ENCODE results near the gene GRM4.

The GRM4 gene

GRCh38 chr6:34085453-34086170, 60.3 kb downstream of the GRM4 start:
- no peak overlapping the region for H3K27ac ChIP-seq (ENCODE audit: insufficient read depth, low read depth, low read length, poor library complexity, severe bottlenecking)
- no peaks in the 10 kb centered on the region for H3K36me3 ChIP-seq (ENCODE audit: control insufficient read depth, insufficient read depth, low read length)
- no peak overlapping the region for H3K4me3 ChIP-seq (ENCODE audit: insufficient read depth, low read depth, low read length)
- peaks cover 22% of the 10 kb centered on the region for H3K4me1 ChIP-seq (ENCODE audit: control insufficient read depth, insufficient read depth, low read length)
- H3K27me3 ChIP-seq (ENCODE audit: control insufficient read depth, insufficient read depth, low read length, poor library complexity, severe bottlenecking): no peaks in the 10 kb centered on the region
- 93 to 95% methylated on average over 14 of the region's 14 CpGs for WGBS, 2 experiments
- H3K9me3 ChIP-seq (ENCODE audit: control insufficient read depth, low read length): no peaks in the 10 kb centered on the region

- H3K4me1 ChIP-seq (ENCODE audit: control insufficient read depth, insufficient read depth, low read length): peaks cover 22% of the 10 kb centered on the region
- WGBS, 2 experiments: 85% methylated on average over 13 of the region's 13 CpGs
- no peaks in the 10 kb centered on the region for H3K9me3 ChIP-seq (ENCODE audit: control insufficient read depth, low read length)
- no peaks in the 10 kb centered on the region for H3K36me3 ChIP-seq (ENCODE audit: control insufficient read depth, insufficient read depth, low read length)
- no peak overlapping the region for H3K27ac ChIP-seq (ENCODE audit: insufficient read depth, low read depth, low read length, poor library complexity, severe bottlenecking)
- no peaks in the 10 kb centered on the region for H3K27me3 ChIP-seq (ENCODE audit: control insufficient read depth, insufficient read depth, low read length, poor library complexity, severe bottlenecking)
- H3K4me3 ChIP-seq (ENCODE audit: insufficient read depth, low read depth, low read length): no peak overlapping the region
These were observed 61.1 kb downstream of the GRM4 start for GRCh38 chr6:34084591-34085290.

GRCh38 chr6:34082864-34083626, 62.8 kb downstream of the GRM4 start:
- Histone ChIP-seq H3K4me1 (ENCODE audit: control insufficient read depth, insufficient read depth, low read length) (peaks cover 25% of the 10 kb centered on the region), H3K27ac (ENCODE audit: insufficient read depth, low read depth, low read length, poor library complexity, severe bottlenecking) (no peak overlapping the region), H3K36me3 (ENCODE audit: control insufficient read depth, insufficient read depth, low read length) (no peaks in the 10 kb centered on the region), H3K27me3 (ENCODE audit: control insufficient read depth, insufficient read depth, low read length, poor library complexity, severe bottlenecking) (no peaks in the 10 kb centered on the region), H3K4me3 (ENCODE audit: insufficient read depth, low read depth, low read length) (no peak overlapping the region), H3K9me3 (ENCODE audit: control insufficient read depth, low read length) (no peaks in the 10 kb centered on the region)
- 71 to 75% methylated on average over 25 of the region's 25 CpGs for WGBS, 2 experiments

DNA sequence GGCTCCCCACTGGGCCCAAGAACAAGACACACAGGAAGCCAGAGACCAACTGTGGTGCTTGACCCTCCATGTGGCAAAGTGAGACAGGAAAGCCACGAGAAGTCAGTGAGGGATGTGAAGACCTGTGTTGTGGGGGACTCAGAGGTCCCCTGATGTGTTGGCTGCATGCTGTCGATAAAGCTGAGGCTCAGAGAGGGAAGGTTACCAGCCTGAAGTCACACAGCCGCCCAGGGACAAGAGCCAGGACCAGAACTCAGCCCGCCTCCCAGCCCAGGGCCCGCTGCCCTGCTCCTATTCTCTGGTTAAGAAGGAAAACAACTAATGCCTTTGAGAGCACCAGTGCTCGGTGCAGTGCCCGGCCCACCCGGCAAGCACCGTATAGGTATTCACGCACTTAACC, 63.5 kb downstream of the GRM4 start:
- Histone ChIP-seq H3K9me3 (ENCODE audit: control insufficient read depth, low read length) (no peaks in the 10 kb centered on the region), H3K27me3 (ENCODE audit: control insufficient read depth, insufficient read depth, low read length, poor library complexity, severe bottlenecking) (no peaks in the 10 kb centered on the region), H3K27ac (ENCODE audit: insufficient read depth, low read depth, low read length, poor library complexity, severe bottlenecking) (no peak overlapping the region), H3K4me3 (ENCODE audit: insufficient read depth, low read depth, low read length) (no peak overlapping the region), H3K36me3 (ENCODE audit: control insufficient read depth, insufficient read depth, low read length) (no peaks in the 10 kb centered on the region), H3K4me1 (ENCODE audit: control insufficient read depth, insufficient read depth, low read length) (peaks cover 25% of the 10 kb centered on the region)
- WGBS, 2 experiments: 90 to 92% methylated on average over 10 of the region's 10 CpGs

DNA sequence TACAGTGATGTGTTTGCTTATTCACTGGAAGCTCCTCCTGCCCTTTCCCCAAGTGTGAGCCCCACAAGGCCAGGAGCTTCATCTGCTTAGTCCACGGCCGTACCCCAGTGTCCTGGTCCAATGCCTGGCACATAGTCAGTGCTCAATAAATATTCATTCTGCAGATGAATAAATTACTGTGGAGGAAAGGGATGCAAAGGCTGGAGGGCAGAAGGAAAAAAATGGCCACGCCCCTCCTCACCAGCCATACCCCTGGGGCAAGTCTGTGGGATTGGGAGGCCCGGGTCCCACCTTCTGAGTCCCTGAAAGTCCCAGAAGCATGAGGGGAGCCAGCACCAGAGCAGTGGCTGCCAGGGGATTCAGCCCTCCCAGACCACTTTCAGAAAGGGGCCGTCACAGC, 65.5 kb downstream of the GRM4 start:
- peaks cover 33% of the 10 kb centered on the region for H3K4me1 ChIP-seq (ENCODE audit: control insufficient read depth, insufficient read depth, low read length)
- 79 to 81% methylated on average over 4 of the region's 5 CpGs for WGBS, 2 experiments
- no peak overlapping the region for H3K4me3 ChIP-seq (ENCODE audit: insufficient read depth, low read depth, low read length)
- no peak overlapping the region for H3K27ac ChIP-seq (ENCODE audit: insufficient read depth, low read depth, low read length, poor library complexity, severe bottlenecking)
- H3K36me3 ChIP-seq (ENCODE audit: control insufficient read depth, insufficient read depth, low read length): no peaks in the 10 kb centered on the region
- no peaks in the 10 kb centered on the region for H3K9me3 ChIP-seq (ENCODE audit: control insufficient read depth, low read length)
- H3K27me3 ChIP-seq (ENCODE audit: control insufficient read depth, insufficient read depth, low read length, poor library complexity, severe bottlenecking): no peaks in the 10 kb centered on the region

- Histone ChIP-seq H3K27ac (ENCODE audit: insufficient read depth, low read depth, low read length, poor library complexity, severe bottlenecking) (no peak overlapping the region), H3K4me3 (ENCODE audit: insufficient read depth, low read depth, low read length) (no peak overlapping the region), H3K9me3 (ENCODE audit: control insufficient read depth, low read length) (no peaks in the 10 kb centered on the region), H3K36me3 (ENCODE audit: control insufficient read depth, insufficient read depth, low read length) (no peaks in the 10 kb centered on the region), H3K27me3 (ENCODE audit: control insufficient read depth, insufficient read depth, low read length, poor library complexity, severe bottlenecking) (no peaks in the 10 kb centered on the region), H3K4me1 (ENCODE audit: control insufficient read depth, insufficient read depth, low read length) (peaks cover 32% of the 10 kb centered on the region)
- WGBS, 2 experiments: 92 to 94% methylated on average over 8 of the region's 8 CpGs
These were observed 66.0 kb downstream of the GRM4 start for GRCh38 chr6:34079899-34080298.

- H3K4me3 ChIP-seq (ENCODE audit: insufficient read depth, low read depth, low read length): no peak overlapping the region
- H3K27me3 ChIP-seq (ENCODE audit: control insufficient read depth, insufficient read depth, low read length, poor library complexity, severe bottlenecking): no peaks in the 10 kb centered on the region
- H3K36me3 ChIP-seq (ENCODE audit: control insufficient read depth, insufficient read depth, low read length): no peaks in the 10 kb centered on the region
- H3K4me1 ChIP-seq (ENCODE audit: control insufficient read depth, insufficient read depth, low read length): peaks cover 16% of the 10 kb centered on the region
- no peak overlapping the region for H3K27ac ChIP-seq (ENCODE audit: insufficient read depth, low read depth, low read length, poor library complexity, severe bottlenecking)
- H3K9me3 ChIP-seq (ENCODE audit: control insufficient read depth, low read length): no peaks in the 10 kb centered on the region
- 90 to 91% methylated on average over 5 to 6 of the region's 6 CpGs for WGBS, 2 experiments
These were observed 70.0 kb downstream of the GRM4 start for GRCh38 chr6:34075906-34076305.

DNA sequence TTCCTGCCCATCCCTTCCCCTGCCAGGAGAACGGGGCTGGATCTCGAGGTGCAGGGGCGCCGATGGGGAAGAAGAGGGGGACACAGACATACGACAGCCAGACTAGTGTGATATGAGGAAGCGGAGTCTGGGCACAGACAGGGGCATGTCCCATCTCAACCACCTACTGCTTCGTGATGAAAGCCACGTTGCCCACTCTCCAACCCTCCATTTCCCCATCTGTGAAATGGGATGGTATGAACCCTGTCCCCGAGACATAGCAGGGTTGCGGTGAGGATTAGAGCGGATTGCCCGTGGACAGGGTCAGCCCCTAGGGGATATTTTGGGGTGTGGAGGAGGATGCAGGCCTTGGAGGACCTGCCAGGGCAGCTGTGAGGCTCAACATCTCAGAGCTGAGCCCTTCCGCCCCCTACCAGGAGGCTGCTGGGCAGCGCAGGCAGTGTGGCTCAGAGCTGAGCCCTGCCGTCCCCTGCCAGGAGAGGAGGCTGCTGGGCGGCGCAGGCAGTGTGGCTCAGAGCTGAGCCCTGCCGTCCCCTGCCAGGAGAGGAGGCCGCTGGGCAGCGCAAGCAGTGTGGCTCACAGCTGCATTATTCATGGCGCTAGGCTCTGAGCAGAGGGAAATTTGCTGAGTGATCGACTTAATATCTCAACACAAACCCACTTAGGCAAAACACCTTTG, 71.7 kb downstream of the GRM4 start:
- Histone ChIP-seq H3K4me1 (ENCODE audit: control insufficient read depth, insufficient read depth, low read length) (peaks cover 16% of the 10 kb centered on the region), H3K36me3 (ENCODE audit: control insufficient read depth, insufficient read depth, low read length) (no peaks in the 10 kb centered on the region), H3K27me3 (ENCODE audit: control insufficient read depth, insufficient read depth, low read length, poor library complexity, severe bottlenecking) (no peaks in the 10 kb centered on the region), H3K27ac (ENCODE audit: insufficient read depth, low read depth, low read length, poor library complexity, severe bottlenecking) (no peak overlapping the region), H3K4me3 (ENCODE audit: insufficient read depth, low read depth, low read length) (no peak overlapping the region), H3K9me3 (ENCODE audit: control insufficient read depth, low read length) (no peaks in the 10 kb centered on the region)
- 71 to 72% methylated on average over 21 to 22 of the region's 22 CpGs for WGBS, 2 experiments

- 54 to 64% methylated on average over 7 of the region's 7 CpGs for WGBS, 2 experiments
- H3K4me3 ChIP-seq (ENCODE audit: insufficient read depth, low read depth, low read length): no peak overlapping the region
- H3K36me3 ChIP-seq (ENCODE audit: control insufficient read depth, insufficient read depth, low read length): no peaks in the 10 kb centered on the region
These were observed 72.3 kb downstream of the GRM4 start for GRCh38 chr6:34073540-34073939.

GRCh38 chr6:34072727-34073126, 73.2 kb downstream of the GRM4 start:
- H3K9me3 ChIP-seq (ENCODE audit: control insufficient read depth, low read length): no peaks in the 10 kb centered on the region
- H3K4me1 ChIP-seq (ENCODE audit: control insufficient read depth, insufficient read depth, low read length): peaks cover 13% of the 10 kb centered on the region
- no peaks in the 10 kb centered on the region for H3K27me3 ChIP-seq (ENCODE audit: control insufficient read depth, insufficient read depth, low read length, poor library complexity, severe bottlenecking)
- no peaks in the 10 kb centered on the region for H3K36me3 ChIP-seq (ENCODE audit: control insufficient read depth, insufficient read depth, low read length)
- H3K27ac ChIP-seq (ENCODE audit: insufficient read depth, low read depth, low read length, poor library complexity, severe bottlenecking): no peak overlapping the region
- no peak overlapping the region for H3K4me3 ChIP-seq (ENCODE audit: insufficient read depth, low read depth, low read length)

More at GRCh38 chr6:34073540-34073939, 72.3 kb downstream of the GRM4 start:
- Histone ChIP-seq H3K27ac (ENCODE audit: insufficient read depth, low read depth, low read length, poor library complexity, severe bottlenecking) (no peak overlapping the region), H3K9me3 (ENCODE audit: control insufficient read depth, low read length) (no peaks in the 10 kb centered on the region), H3K4me1 (ENCODE audit: control insufficient read depth, insufficient read depth, low read length) (peaks cover 13% of the 10 kb centered on the region), H3K27me3 (ENCODE audit: control insufficient read depth, insufficient read depth, low read length, poor library complexity, severe bottlenecking) (no peaks in the 10 kb centered on the region)

All from ectodermal cell (in vitro differentiated cells).